Prostate gland (tissue), 2 donors: ENCODE measurements around the gene PRKRIP1.

ENCODE experiments used
- CTCF ChIP-seq, 4 experiments: fragments of 200-600 bp in 2 of 4; fragments of 450-650 bp in 2 of 4; sonication (generic) in 2 of 4; IDR thresholded peaks; 1 replicate in 3 of 4; 2 replicates in 1 of 4; pipeline ENCODE4 v1.5.1; 2016 to 2019; ENCODE audit warnings: antibody characterized with exemption in 4 of 4, mild to moderate bottlenecking in 2 of 4, moderate library complexity in 2 of 4
- POLR2AphosphoS5 ChIP-seq: sonication (generic); formaldehyde crosslinking; IDR thresholded peaks from one replicate; pipeline ENCODE4 v1.6.1; 2017; ENCODE audit warnings: antibody characterized with exemption

- TF ChIP-seq CTCF (IDR thresholded peaks at IDR 0.05): no peak
- TF ChIP-seq POLR2AphosphoS5: no peak
Observed at GRCh38 chr7:102446387-102447156, 50.4 kb downstream of the PRKRIP1 start.
